T-helper 2 cell treated with Interferon-gamma antibody and Interleukin-4, amounts not matched to agents 5 μg/mL and 100 μg/mL, for 36 hours (primary cell): ENCODE data around the gene IL16.
"Not testable (repeated sequence)": the region's sequence is repeated elsewhere in the genome, so short reads cannot be mapped to it uniquely, and the experiment has no call there.

Experiments
- DNase-seq: peaks from one replicate; pipeline ENCODE4 v3.0.0; 2021; ENCODE audit warnings: low spot score
- H3K27ac Mint-ChIP-seq: one replicate; pipeline ENCODE4 v1.8.0; 2021; ENCODE audit warnings: mild to moderate bottlenecking, mixed read lengths
- H3K27me3 Mint-ChIP-seq: one replicate; pipeline ENCODE4 v1.8.0; 2021; ENCODE audit warnings: low read depth, mixed read lengths
- H3K36me3 Mint-ChIP-seq: one replicate; pipeline ENCODE4 v1.8.0; 2021; ENCODE audit warnings: low read depth, mixed read lengths
- H3K4me1 Mint-ChIP-seq: one replicate; pipeline ENCODE4 v1.8.0; 2021; ENCODE audit warnings: low read depth, mixed read lengths
- H3K4me3 Mint-ChIP-seq: one replicate; pipeline ENCODE4 v1.8.0; 2022; ENCODE audit warnings: mild to moderate bottlenecking, moderate library complexity, mixed read lengths
- H3K9me3 Mint-ChIP-seq: one replicate; pipeline ENCODE4 v1.8.0; 2021; ENCODE audit warnings: mixed read lengths

IL16 gene

DNA sequence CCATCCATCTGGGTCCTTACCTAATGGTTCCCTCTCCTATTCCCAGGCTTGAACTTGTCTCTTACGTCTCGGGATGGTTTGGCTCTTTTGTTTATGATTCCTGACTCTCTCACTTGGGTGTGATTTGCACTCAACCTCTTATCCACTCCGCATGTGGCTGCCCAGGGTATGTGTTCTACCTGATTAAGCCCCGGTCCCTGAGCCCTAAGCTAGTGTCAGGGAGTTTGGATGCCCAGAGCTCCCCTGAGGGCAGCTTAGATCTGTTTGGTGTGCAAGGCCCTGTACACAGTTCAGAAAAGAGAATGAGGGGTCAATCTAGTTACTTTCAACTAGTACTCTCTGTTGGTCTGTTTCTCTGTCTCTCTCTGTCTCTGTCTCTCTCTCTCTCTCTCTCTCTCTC, 143.2 kb downstream of the IL16 start:
- Mint-ChIP-seq H3K4me3 (no peak overlapping the region), H3K36me3 (no peaks in the 10 kb centered on the region), H3K27me3 (no peaks in the 10 kb centered on the region), H3K27ac (no peak overlapping the region), H3K9me3 (no peaks in the 10 kb centered on the region), H3K4me1 (no peaks in the 10 kb centered on the region)
- no peak for DNase-seq

DNA sequence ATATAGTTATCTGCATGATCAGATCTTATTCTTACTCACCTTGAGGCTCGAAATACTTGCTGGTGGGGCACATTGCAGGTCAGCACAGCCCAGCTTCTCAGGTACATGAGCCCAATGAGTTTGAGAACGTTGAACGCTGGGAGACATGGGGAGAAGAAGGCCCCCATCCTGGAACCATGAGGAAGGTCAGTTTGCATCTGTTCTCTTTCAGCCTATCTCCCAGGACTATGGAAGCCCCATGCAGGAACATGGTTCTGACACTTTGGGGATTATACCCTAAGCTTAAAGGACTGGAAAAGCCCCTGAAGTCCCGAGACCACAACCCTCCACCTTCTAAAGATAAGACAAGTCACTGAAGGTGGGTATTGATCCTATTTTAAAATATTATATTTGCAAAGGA, 144.7 kb downstream of the IL16 start:
- no peak overlapping the region for H3K4me3 Mint-ChIP-seq
- H3K9me3 Mint-ChIP-seq = no peaks in the 10 kb centered on the region
- H3K27me3 Mint-ChIP-seq = no peaks in the 10 kb centered on the region
- DNase-seq = no peak
- no peaks in the 10 kb centered on the region for H3K36me3 Mint-ChIP-seq
- H3K27ac Mint-ChIP-seq = no peak overlapping the region
- H3K4me1 Mint-ChIP-seq = no peaks in the 10 kb centered on the region

DNA sequence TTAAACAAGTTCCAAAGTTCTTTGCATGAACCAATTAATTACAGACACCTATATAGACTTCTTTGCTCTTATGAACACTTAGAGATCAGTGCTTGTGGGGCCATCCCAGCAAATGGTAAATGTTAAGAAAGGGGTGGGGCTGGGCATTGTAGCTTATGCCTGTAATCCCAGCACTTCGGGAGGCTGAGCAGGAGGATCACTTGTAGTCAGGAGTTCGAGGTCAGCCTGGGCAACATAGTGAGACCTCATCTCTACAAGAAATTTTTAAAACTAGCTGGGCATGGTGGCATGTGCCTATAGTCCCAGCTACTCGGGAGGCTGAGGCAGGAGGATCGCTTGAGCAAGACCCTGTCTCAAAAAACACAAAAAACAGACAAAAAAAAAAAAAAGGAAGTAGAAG, 146.7 kb downstream of the IL16 start:
- Mint-ChIP-seq H3K27ac (no peak overlapping the region), H3K36me3 (no peaks in the 10 kb centered on the region), H3K4me1 (no peaks in the 10 kb centered on the region), H3K4me3 (no peak overlapping the region), H3K27me3 (no peaks in the 10 kb centered on the region), H3K9me3 (no peaks in the 10 kb centered on the region)
- no peak for DNase-seq

DNA sequence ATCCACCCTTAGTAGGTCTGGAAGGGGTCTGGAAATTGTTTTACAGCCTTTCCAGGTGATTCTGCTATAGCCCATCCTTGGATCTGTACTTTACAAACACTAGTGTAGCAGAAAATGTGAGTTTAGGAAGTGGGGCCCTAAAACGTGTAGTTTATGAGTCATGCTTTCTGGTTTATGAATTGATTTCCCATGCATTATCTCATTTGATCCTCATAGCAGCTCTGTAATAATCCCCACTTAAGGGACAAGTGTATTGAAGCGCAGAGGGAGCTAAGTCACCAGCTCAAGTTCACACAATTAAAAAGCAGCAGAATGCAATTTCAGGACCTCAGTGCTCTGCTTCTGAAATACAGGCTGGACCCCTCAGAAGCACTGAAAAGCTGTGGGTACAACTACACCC, 149.9 kb downstream of the IL16 start:
- no peaks in the 10 kb centered on the region for H3K4me1 Mint-ChIP-seq
- H3K27me3 Mint-ChIP-seq = no peaks in the 10 kb centered on the region

DNA sequence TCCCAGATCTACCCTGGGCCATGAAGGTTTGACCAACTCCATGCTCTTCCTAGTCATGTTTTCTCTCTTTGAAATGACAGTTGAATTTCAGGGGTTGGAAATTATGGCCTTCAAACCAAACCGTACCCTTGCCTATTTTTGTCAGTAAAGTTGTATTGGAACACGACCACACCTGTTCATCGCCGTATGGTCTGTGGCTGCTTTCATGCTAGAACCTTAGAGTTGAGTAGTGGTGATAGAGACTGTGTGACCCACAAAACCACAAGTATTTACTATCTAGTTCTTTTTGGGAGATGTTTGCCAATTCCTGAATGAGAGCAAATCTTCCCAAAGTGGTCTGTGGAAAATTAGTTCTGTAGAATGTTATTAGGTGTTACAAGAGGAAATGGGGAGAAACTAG, 151.2 kb downstream of the IL16 start:
- Mint-ChIP-seq H3K4me1 (no peaks in the 10 kb centered on the region), H3K27me3 (no peaks in the 10 kb centered on the region), H3K4me3 (no peak overlapping the region)

More for the DNA sequence above, 149.9 kb downstream of the IL16 start:
- Mint-ChIP-seq H3K36me3 (no peaks in the 10 kb centered on the region), H3K9me3 (no peaks in the 10 kb centered on the region), H3K4me3 (no peak overlapping the region), H3K27ac (no peak overlapping the region)
- no peak for DNase-seq

DNA sequence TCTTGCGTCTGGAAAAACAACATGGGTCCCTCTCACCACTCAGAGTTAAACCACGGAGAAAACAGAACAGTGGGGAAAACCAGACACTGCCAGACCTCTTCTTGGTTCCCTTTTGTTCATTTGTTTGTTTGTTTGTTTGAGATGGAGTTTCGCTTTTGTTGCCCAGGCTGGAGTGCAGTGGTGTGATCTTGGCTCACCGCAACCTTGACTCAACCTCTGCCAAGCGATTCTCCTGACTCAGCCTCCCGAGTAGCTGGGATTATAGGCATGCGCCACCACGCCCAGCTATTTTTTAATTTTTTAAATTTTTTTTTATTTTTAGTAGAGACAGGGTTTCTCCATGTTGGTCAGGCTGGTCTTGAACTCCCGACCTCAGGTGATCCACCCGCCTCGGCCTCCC, 152.0 kb downstream of the IL16 start:
- not testable (repeated sequence) for H3K4me3 Mint-ChIP-seq, H3K9me3 Mint-ChIP-seq, H3K27me3 Mint-ChIP-seq, DNase-seq, H3K36me3 Mint-ChIP-seq, H3K27ac Mint-ChIP-seq, H3K4me1 Mint-ChIP-seq

More for the DNA sequence above, 151.2 kb downstream of the IL16 start:
- Mint-ChIP-seq H3K36me3 (no peaks in the 10 kb centered on the region), H3K9me3 (no peaks in the 10 kb centered on the region), H3K27ac (no peak overlapping the region)
- DNase-seq = no peak

DNA sequence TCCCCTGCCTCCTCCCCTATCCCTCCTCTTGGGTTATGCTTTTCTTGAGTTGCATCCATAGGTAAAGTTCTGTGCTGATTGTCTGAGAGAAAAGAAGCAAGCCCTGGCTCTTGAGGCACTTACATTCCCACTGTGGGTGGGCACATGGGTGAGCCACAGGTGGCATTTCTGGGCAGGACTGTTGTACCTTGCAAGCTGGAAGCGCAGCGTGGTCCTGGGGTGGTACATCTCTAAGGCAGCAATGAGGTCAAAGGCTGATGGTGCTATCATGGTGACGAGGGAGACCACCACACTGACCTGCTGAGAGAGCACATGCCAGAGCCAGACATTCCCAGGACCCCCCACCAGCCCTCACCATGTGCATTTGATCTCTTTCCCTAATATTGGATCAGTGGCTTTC, 152.6 kb downstream of the IL16 start:
- Mint-ChIP-seq H3K9me3 (no peaks in the 10 kb centered on the region), H3K27me3 (no peaks in the 10 kb centered on the region), H3K4me3 (no peak overlapping the region), H3K4me1 (no peaks in the 10 kb centered on the region), H3K27ac (no peak overlapping the region), H3K36me3 (no peaks in the 10 kb centered on the region)
- no peak for DNase-seq

DNA sequence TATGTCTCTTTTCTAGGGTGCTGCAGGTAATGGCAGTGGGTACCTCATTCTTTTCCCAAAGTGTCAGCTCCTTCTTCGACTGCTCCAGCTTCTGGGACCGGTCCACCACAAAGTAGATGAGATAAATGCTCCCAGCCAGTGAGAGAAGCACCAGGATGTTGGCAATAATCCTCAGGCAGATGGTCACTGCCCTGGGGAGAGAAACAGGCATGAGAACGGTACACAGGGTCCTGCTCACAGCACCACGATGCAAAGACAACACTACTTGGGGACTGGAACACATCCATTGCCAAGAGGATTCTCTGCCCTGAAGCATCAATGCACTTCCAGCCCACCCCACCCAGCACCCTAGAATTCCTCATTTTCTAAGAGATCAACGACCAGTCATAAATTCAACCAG, 155.0 kb downstream of the IL16 start:
- H3K4me1 Mint-ChIP-seq = no peaks in the 10 kb centered on the region
- no peaks in the 10 kb centered on the region for H3K9me3 Mint-ChIP-seq
- H3K4me3 Mint-ChIP-seq = no peak overlapping the region
- no peaks in the 10 kb centered on the region for H3K36me3 Mint-ChIP-seq
- no peak overlapping the region for H3K27ac Mint-ChIP-seq
- H3K27me3 Mint-ChIP-seq = no peaks in the 10 kb centered on the region
- no peak for DNase-seq

DNA sequence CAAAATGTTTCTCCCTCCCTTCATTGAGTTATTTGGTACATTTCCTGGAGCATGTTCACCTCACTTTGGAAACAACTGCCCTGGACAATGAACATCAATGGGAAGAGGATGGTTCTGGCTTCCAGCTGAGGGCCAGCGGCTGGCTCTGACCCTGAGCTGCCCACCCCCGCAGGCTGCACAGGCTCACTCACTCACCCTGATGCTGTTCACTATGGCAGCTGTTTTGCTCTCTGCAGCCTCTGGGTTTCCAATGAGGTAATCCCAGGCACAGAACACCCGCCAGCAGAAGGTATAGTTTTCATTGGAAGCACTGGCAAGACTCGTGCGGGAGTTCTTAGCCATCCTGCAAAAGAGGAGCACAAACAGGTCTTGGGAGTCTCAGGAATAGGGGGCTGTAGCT, 159.6 kb downstream of the IL16 start:
- no peak overlapping the region for H3K4me3 Mint-ChIP-seq
- no peak for DNase-seq

DNA sequence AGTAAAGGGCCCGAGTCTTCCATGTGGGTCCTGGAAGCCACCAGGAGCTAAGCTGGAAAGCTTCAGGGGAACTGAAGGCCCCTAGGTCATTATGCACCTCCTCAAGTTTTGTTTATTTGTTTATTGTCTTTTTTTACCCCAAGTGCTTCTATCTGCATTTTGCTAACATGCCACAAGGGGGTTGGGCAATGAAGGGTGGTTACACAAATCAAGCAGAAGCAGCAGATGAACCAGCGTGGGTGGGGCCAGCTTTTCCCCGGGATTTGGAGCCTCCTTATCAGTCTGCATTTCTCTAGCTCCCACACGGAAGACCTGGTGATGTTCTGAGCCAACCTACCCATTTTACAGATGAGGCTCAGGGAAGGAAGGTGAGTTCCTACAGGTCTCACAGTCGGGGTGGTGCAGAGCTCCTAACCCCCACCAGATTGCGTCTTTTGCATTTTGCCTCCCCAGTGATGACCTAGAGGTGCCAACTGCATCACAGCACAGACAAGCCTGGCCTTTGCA, 160.6 kb downstream of the IL16 start:
- Mint-ChIP-seq H3K27ac (no peak overlapping the region), H3K27me3 (peaks cover 11% of the 10 kb centered on the region), H3K4me1 (no peaks in the 10 kb centered on the region), H3K36me3 (no peaks in the 10 kb centered on the region), H3K4me3 (no peak overlapping the region), H3K9me3 (no peaks in the 10 kb centered on the region)
- no peak for DNase-seq

More for the DNA sequence above, 159.6 kb downstream of the IL16 start:
- H3K9me3 Mint-ChIP-seq = no peaks in the 10 kb centered on the region
- H3K36me3 Mint-ChIP-seq = no peaks in the 10 kb centered on the region
- no peaks in the 10 kb centered on the region for H3K4me1 Mint-ChIP-seq
- peaks cover 11% of the 10 kb centered on the region for H3K27me3 Mint-ChIP-seq
- H3K27ac Mint-ChIP-seq = no peak overlapping the region

DNA sequence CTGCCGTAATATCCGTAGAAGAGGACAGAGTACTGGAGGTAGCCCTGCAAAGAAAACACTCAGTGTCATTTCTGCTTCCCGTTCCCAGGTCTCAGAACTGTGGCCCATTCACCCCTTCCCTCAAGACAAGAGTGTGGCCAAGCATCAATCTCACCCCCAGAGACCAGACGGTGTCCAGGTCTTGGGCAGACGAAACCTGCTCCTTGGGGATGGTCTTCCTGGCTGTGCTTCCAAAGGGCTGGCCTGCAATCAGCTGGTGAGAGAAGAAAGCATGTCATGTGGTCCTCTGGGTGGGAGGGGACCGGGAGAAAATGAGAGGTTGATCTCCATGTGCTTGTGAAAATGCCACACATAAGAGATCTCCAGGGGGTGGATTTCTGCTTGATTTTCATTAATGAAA, 161.6 kb downstream of the IL16 start:
- no peaks in the 10 kb centered on the region for H3K4me1 Mint-ChIP-seq

DNA sequence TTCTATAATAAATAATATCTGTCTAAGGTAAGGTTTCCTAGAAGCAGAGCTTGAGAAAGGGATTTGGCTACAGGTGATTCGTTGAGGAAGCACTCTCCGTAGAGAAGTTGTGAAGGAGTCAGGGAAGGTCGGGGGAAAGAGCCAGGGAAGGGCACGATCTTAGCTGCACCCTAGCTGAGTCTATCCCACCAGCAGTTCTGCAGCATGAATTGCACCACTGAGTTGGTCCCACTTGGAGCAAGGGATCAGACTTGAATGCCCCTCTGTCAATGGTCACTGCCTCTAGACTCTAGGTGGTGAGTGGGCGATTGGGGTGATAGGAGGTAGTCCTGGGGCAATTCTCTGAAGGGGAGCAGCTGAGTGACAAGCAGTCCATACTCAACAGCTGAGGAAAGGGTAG, 163.8 kb downstream of the IL16 start:
- H3K9me3 Mint-ChIP-seq = no peaks in the 10 kb centered on the region
- no peak for DNase-seq
- peaks cover 11% of the 10 kb centered on the region for H3K27me3 Mint-ChIP-seq
- H3K27ac Mint-ChIP-seq = no peak overlapping the region
- H3K4me3 Mint-ChIP-seq = no peak overlapping the region
- no peaks in the 10 kb centered on the region for H3K36me3 Mint-ChIP-seq
- no peaks in the 10 kb centered on the region for H3K4me1 Mint-ChIP-seq

More for the DNA sequence above, 161.6 kb downstream of the IL16 start:
- Mint-ChIP-seq H3K27ac (no peak overlapping the region), H3K27me3 (peaks cover 11% of the 10 kb centered on the region), H3K9me3 (no peaks in the 10 kb centered on the region), H3K36me3 (no peaks in the 10 kb centered on the region), H3K4me3 (no peak overlapping the region)
- no peak for DNase-seq

DNA sequence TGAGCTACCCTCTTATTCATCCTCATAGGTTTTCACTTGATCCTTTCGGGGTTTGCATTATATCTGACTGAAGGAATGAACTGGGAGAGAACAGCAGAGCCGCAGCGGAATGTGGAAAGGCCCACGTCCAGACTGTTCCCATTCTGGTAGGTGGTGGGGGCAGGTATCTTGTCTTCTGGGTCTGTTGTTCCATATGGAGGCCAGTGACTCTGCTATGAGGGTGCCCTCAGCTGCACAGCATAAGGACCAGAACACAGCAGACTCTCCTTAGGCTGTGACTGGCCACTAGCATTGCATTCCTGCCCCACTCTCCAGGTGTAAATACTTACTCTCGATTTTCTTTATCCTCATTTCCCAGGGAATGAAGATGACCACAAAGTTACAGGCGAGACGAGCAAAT, 165.2 kb downstream of the IL16 start:
- H3K36me3 Mint-ChIP-seq = no peaks in the 10 kb centered on the region
- H3K9me3 Mint-ChIP-seq = no peaks in the 10 kb centered on the region
- peaks cover 11% of the 10 kb centered on the region for H3K27me3 Mint-ChIP-seq
- H3K27ac Mint-ChIP-seq = no peak overlapping the region
- no peak overlapping the region for H3K4me3 Mint-ChIP-seq
- H3K4me1 Mint-ChIP-seq = no peaks in the 10 kb centered on the region
- no peak for DNase-seq

DNA sequence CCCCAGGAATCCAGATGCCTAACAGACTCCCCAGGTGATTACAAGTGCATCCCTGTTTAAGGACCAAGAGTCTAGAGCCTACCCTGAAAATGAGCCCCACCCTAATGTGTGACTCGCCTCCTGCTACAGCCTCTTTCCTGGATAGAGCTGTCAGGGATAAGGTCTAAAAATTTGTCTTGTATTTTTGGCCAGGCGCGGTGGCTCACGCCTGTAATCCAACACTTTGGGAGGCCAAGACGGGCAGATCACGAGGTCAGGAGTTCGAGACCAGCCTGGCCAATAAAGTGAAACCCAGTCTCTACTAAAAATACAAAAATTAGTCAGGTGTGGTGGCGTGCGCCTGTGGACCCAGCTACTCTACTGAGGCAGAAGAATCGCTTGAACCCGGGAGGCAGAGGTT, 166.1 kb downstream of the IL16 start:
- Mint-ChIP-seq H3K4me3 (no peak overlapping the region), H3K9me3 (no peaks in the 10 kb centered on the region), H3K4me1 (no peaks in the 10 kb centered on the region), H3K36me3 (no peaks in the 10 kb centered on the region), H3K27me3 (peaks cover 6% of the 10 kb centered on the region), H3K27ac (no peak overlapping the region)
- DNase-seq = no peak

DNA sequence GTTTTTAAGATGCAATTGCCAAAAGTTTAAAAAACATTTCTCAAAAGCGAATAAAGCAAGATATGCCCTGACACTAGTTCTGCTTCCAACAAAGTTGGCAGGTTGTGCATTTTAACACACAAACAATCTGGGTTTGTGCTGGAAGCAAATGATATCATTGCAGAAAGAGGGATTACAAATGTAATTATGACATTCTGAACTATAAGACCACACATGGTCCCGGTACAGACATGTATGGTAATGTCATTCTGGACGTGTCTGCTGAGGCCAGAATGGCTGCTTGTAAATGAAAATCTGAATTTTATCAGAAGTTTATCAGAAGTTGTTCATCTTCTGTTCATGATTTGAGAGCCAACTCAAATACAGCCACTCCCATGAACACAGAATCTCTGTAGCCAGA, 166.6 kb downstream of the IL16 start:
- Mint-ChIP-seq H3K9me3 (no peaks in the 10 kb centered on the region), H3K36me3 (no peaks in the 10 kb centered on the region), H3K4me1 (no peaks in the 10 kb centered on the region), H3K27ac (no peak overlapping the region), H3K27me3 (peaks cover 6% of the 10 kb centered on the region), H3K4me3 (no peak overlapping the region)
- no peak for DNase-seq
